Type B pancreatic cell (in vitro differentiated cells): Measurements from ENCODE around the gene SEPTIN2. TPM values are rescaled to one million over a fixed set of nuclear protein-coding genes. Genes with fewer than 3 reads are reported as not detected.
"Not testable (repeated sequence)": the region's sequence is repeated elsewhere in the genome, so short reads cannot be mapped to it uniquely, and the experiment has no call there.

Source experiments
- DNase-seq: peaks from one replicate; pipeline ENCODE4 v3.0.0; 2021; ENCODE audit warnings: mixed read lengths; ENCODE audit not compliant: unreplicated experiment; ENCODE audit errors: extremely low spot score
- H3K27ac Mint-ChIP-seq: 2 replicates; pipeline ENCODE4 v1.8.0; 2021; ENCODE audit warnings: mild to moderate bottlenecking, mixed read lengths
- H3K27me3 Mint-ChIP-seq: 2 replicates; pipeline ENCODE4 v1.8.0; 2021; ENCODE audit warnings: mixed read lengths
- H3K36me3 Mint-ChIP-seq: 2 replicates; pipeline ENCODE4 v1.8.0; 2021; ENCODE audit warnings: mixed read lengths
- H3K4me1 Mint-ChIP-seq: one replicate; pipeline ENCODE4 v1.8.0; 2021; ENCODE audit warnings: mixed read lengths; ENCODE audit not compliant: unreplicated experiment
- H3K4me3 Mint-ChIP-seq: 2 replicates; pipeline ENCODE4 v1.8.0; 2021; ENCODE audit warnings: mild to moderate bottlenecking, mixed read lengths
- H3K9me3 Mint-ChIP-seq: 2 replicates; pipeline ENCODE4 v1.8.0; 2021; ENCODE audit warnings: mixed read lengths
- CTCF ChIP-seq: fragments of 200-600 bp; sonication (generic); conservative IDR thresholded peaks from 2 replicates; pipeline ENCODE4 v1.5.0; 2021; ENCODE audit warnings: antibody characterized with exemption, mild to moderate bottlenecking
- total RNA-seq: library from RNA; stranded (reverse); gene quantifications from 2 replicates; pipeline ENCODE4 v1.2.1, GENCODE V29; 2021; ENCODE audit warnings: low replicate concordance

SEPTIN2 gene
- total RNA-seq, 1 donor from 2014 or later, result 425 TPM

GRCh38 chr2:241316825-241317224 lies 1.1 kb downstream of the SEPTIN2 start:
- H3K27ac Mint-ChIP-seq, result peak overlapping the region; percentile 100

GRCh38 chr2:241317391-241317790 lies 1.7 kb downstream of the SEPTIN2 start:
- Mint-ChIP-seq H3K4me3 (peak overlapping the region; percentile 100), H3K36me3 (peaks cover 27% of the 10 kb centered on the region), H3K27me3 (peaks cover 4% of the 10 kb centered on the region), H3K27ac (peak overlapping the region; percentile 100), H3K9me3 (no peaks in the 10 kb centered on the region), H3K4me1 (peaks cover 55% of the 10 kb centered on the region)
- no peak for TF ChIP-seq CTCF
- DNase-seq, result no peak

More at GRCh38 chr2:241316825-241317224, 1.1 kb downstream of the SEPTIN2 start:
- H3K4me3 Mint-ChIP-seq, result peak overlapping the region; percentile 100
- H3K9me3 Mint-ChIP-seq, result no peaks in the 10 kb centered on the region
- H3K27me3 Mint-ChIP-seq, result peaks cover 4% of the 10 kb centered on the region
- no peak for DNase-seq
- H3K36me3 Mint-ChIP-seq, result peaks cover 25% of the 10 kb centered on the region
- no peak for TF ChIP-seq CTCF
- H3K4me1 Mint-ChIP-seq, result peaks cover 52% of the 10 kb centered on the region

GRCh38 chr2:241318830-241319229 lies 3.1 kb downstream of the SEPTIN2 start:
- peak overlapping the region; percentile 30 for H3K27ac Mint-ChIP-seq
- H3K9me3 Mint-ChIP-seq, H3K27me3 Mint-ChIP-seq, DNase-seq: not testable (repeated sequence)
- H3K36me3 Mint-ChIP-seq, result peaks cover 28% of the 10 kb centered on the region
- H3K4me1 Mint-ChIP-seq, result peaks cover 54% of the 10 kb centered on the region
- H3K4me3 Mint-ChIP-seq, result peak overlapping the region; percentile 100

- peak overlapping the region; percentile 46 for H3K4me3 Mint-ChIP-seq
- H3K27ac Mint-ChIP-seq, result peak overlapping the region; percentile 57
- DNase-seq, result no peak
- H3K27me3 Mint-ChIP-seq, result peaks cover 2% of the 10 kb centered on the region
- H3K4me1 Mint-ChIP-seq, result peaks cover 59% of the 10 kb centered on the region
- no peak for TF ChIP-seq CTCF
- no peaks in the 10 kb centered on the region for H3K9me3 Mint-ChIP-seq
- peaks cover 34% of the 10 kb centered on the region for H3K36me3 Mint-ChIP-seq
Measured at GRCh38 chr2:241320394-241320793, 4.7 kb downstream of the SEPTIN2 start.

- no peaks in the 10 kb centered on the region for H3K27me3 Mint-ChIP-seq
- peaks cover 35% of the 10 kb centered on the region for H3K36me3 Mint-ChIP-seq
- H3K4me3 Mint-ChIP-seq, result peak overlapping the region; percentile 32
- H3K4me1 Mint-ChIP-seq, result peaks cover 59% of the 10 kb centered on the region
- peak overlapping the region; percentile 61 for H3K27ac Mint-ChIP-seq
- H3K9me3 Mint-ChIP-seq, result no peaks in the 10 kb centered on the region
- no peak for TF ChIP-seq CTCF
- no peak for DNase-seq
Measured at GRCh38 chr2:241321033-241321432, 5.3 kb downstream of the SEPTIN2 start.

- Mint-ChIP-seq H3K4me3 (no peak overlapping the region), H3K4me1 (peaks cover 58% of the 10 kb centered on the region), H3K27ac (peak overlapping the region; percentile 61), H3K27me3 (no peaks in the 10 kb centered on the region), H3K9me3 (no peaks in the 10 kb centered on the region), H3K36me3 (peaks cover 36% of the 10 kb centered on the region)
- TF ChIP-seq CTCF, result no peak
- no peak for DNase-seq
Measured at GRCh38 chr2:241321886-241322285, 6.2 kb downstream of the SEPTIN2 start.
